GM12878 (cell line): ENCODE data around the gene MAP3K5.

Source experiments
- CHD1 ChIP-seq: IDR thresholded peaks from 2 replicates; pipeline ENCODE4 v1.6.1; 2012; ENCODE audit warnings: low read depth, low read length, improper control_type of control experiment
- CTCF ChIP-seq, 3 experiments: IDR thresholded peaks in 2 of 3; conservative IDR thresholded peaks in 1 of 3; 2 replicates each; pipeline ENCODE4 v1.5.1; 2011; ENCODE audit warnings: low read depth in 3 of 3, low read length in 3 of 3, mild to moderate bottlenecking in 3 of 3, control low read depth in 2 of 3, moderate library complexity in 2 of 3, inconsistent platforms in 1 of 3, mixed read lengths in 1 of 3; ENCODE audit not compliant: control insufficient read depth in 2 of 3, insufficient read depth in 1 of 3; ENCODE audit errors: extremely low read depth in 1 of 3
- ELK1 ChIP-seq: IDR thresholded peaks from 2 replicates; pipeline ENCODE4 v1.6.1; 2012; ENCODE audit warnings: low read depth, low read length, improper control_type of control experiment
- MAX ChIP-seq: IDR thresholded peaks from 2 replicates; pipeline ENCODE4 v1.6.1; 2012; ENCODE audit warnings: low read depth, low read length, improper control_type of control experiment
- MXI1 ChIP-seq: fragments of 150-350 bp; IDR thresholded peaks from 2 replicates; pipeline ENCODE4 v1.6.1; 2011; ENCODE audit warnings: low read depth, mild to moderate bottlenecking, inconsistent platforms, low read length, improper control_type of control experiment
- RAD21 ChIP-seq: IDR thresholded peaks from 2 replicates; pipeline ENCODE4 v1.6.1; 2011; ENCODE audit warnings: mild to moderate bottlenecking, low read depth, low read length, moderate library complexity; ENCODE audit not compliant: insufficient read depth
- STAT1 ChIP-seq: fragments of 450-650 bp; conservative IDR thresholded peaks from 2 replicates; pipeline ENCODE4 v1.6.1; 2014; ENCODE audit warnings: antibody characterized with exemption, mild to moderate bottlenecking
- YY1 ChIP-seq: IDR thresholded peaks from 2 replicates; pipeline ENCODE4 v1.6.1; 2011; ENCODE audit warnings: low read depth, mild to moderate bottlenecking, low read length

GRCh38 chr6:136720045-136720770, 72.1 kb downstream of the MAP3K5 start:
- TF ChIP-seq MXI1 (no peak), YY1 (peak; percentile 31; the same call in 1 of the 2 replicates), RAD21 (0 out of 2 replicates have a peak, but pooled peaks have one; percentile 23), ELK1 (no peak), MAX (no peak; the same call in 1 of the 2 replicates), CHD1 (no peak), CTCF (IDR thresholded peaks at IDR 0.05 in 2 of 3, conservative IDR thresholded peaks at IDR 0.05 in 1 of 3; ENCODE audit: control insufficient read depth in 2 of 3, extremely low read depth in 1 of 3, insufficient read depth in 1 of 3, low read depth in 3 of 3, low read length in 3 of 3) (no peak), STAT1 (no peak)
